Lower leg skin (tissue), 4 donors: Measurements from ENCODE around the gene GPRC5D. TPM values are rescaled to one million over a fixed set of nuclear protein-coding genes. Genes with fewer than 3 reads are reported as not detected.

ENCODE experiments used
- DNase-seq, 2 donors: peaks; one replicate each; pipeline ENCODE4 v3.0.0-alpha.2; 2019; ENCODE audit warnings: low spot score in 2 of 2
- H3K4me3 ChIP-seq: fragments of 200-600 bp; sonication (generic); 2 replicates; pipeline ENCODE4 v1.5.1; 2017; ENCODE audit warnings: mild to moderate bottlenecking, low read depth; ENCODE audit not compliant: poor library complexity, severe bottlenecking
- POLR2A ChIP-seq, 2 donors: fragments of 450-650 bp; IDR thresholded peaks; one replicate each; pipeline ENCODE4 v1.6.1; 2016 to 2017; ENCODE audit warnings: antibody characterized with exemption in 2 of 2, mild to moderate bottlenecking in 1 of 2, moderate library complexity in 1 of 2
- WGBS, 2 donors: methylation state at CpG; one replicate each; pipeline ENCODE4 v1.1.5; 2018; 5-methylcytosine and 5-hydroxymethylcytosine counted together
- intact Hi-C: fragments of 100-400 bp; cut with DNase I; formaldehyde crosslinking; loops from one replicate; pipeline ENCODE4 v1.15.0; 2023; ENCODE audit warnings: low total_unique reads
- total RNA-seq, 4 donors: library from RNA; depleted of rRNA; stranded (reverse); fragments of >200 nt; gene quantifications; one replicate each; pipeline ENCODE4 v1.1.0, GENCODE V29; 2016
- TF ChIP-seq, protein P1 (sequence below), 3 donors: fragments of 450-650 bp; IDR thresholded peaks; one replicate each; pipeline ENCODE4 v1.5.1; 2016; ENCODE audit warnings: antibody characterized with exemption in 3 of 3, mild to moderate bottlenecking in 3 of 3, moderate library complexity in 2 of 3

Gene GPRC5D
- total RNA-seq, 4 donors from 2014 or later: 27.9 to 51.1 TPM; not detected in 2

DNA sequence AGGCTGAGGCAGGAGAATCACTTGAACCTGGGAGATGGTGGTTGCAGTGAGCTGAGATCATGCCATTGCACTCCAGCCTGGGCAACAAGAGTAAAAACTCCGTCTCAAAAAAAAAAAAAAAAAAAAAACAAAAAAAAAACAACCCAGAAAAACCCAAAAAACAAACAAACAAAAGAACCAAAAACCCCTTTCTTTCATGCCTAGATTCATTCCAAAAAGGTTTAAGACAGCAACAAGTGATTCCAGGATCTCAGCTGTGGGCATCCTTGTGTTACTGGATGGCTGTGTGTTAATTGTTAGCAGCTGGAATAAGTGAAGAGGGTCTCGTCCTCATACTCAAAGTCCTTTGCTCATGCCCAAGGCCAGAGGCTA, 51.2 kb downstream of the GPRC5D start:
- 34 to 52% methylated on average over 2 of the region's 2 CpGs for WGBS, 2 donors
- H3K4me3 ChIP-seq: no peak overlapping the region
- no peak for DNase-seq
- TF ChIP-seq, protein P1, sequence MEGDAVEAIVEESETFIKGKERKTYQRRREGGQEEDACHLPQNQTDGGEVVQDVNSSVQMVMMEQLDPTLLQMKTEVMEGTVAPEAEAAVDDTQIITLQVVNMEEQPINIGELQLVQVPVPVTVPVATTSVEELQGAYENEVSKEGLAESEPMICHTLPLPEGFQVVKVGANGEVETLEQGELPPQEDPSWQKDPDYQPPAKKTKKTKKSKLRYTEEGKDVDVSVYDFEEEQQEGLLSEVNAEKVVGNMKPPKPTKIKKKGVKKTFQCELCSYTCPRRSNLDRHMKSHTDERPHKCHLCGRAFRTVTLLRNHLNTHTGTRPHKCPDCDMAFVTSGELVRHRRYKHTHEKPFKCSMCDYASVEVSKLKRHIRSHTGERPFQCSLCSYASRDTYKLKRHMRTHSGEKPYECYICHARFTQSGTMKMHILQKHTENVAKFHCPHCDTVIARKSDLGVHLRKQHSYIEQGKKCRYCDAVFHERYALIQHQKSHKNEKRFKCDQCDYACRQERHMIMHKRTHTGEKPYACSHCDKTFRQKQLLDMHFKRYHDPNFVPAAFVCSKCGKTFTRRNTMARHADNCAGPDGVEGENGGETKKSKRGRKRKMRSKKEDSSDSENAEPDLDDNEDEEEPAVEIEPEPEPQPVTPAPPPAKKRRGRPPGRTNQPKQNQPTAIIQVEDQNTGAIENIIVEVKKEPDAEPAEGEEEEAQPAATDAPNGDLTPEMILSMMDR (IDR thresholded peaks at IDR 0.05): no peak
- no peak for TF ChIP-seq POLR2A (IDR thresholded peaks at IDR 0.05)
- intact Hi-C loops: no loop called here

DNA sequence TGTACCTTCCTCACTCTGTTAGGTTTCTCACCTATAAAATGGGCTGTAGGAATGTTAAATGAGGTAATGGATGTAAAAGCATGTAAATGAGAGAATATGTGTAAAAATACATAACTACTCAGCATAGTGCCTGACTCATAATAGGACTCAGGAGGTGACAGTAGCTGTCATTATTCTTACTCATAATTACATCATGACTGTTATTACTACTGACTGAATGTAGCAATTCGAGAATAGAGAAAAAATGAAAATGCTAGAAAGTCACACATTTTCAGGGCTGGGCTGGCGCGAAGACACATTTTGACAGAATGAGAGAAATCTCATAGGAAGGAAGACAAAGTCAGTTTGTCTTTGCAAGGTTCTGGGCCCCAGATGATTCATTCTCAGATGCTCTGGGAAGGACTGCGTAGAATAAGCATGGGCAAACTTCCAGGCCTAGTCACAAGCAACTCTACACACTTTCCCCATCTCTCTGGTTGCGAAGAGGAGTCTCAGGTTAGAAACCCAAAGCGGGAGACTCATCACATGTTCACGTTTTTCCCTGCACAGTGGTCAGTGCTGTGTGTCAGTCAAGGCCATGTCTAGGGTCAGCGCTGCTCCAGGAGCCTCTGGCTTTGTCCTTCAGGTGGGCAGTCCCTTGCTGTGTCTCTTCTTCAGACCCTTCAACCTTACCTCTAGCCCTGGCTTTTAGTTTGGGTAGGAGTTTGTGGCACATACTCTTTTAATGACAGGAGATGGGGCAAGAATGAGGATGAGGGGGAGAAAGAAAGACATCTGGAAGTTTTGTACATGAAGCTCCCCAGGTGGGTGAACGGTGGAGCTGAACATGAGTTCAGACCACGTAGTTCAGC, 52.2 kb downstream of the GPRC5D start:
- intact Hi-C loops: no loop called here
- TF ChIP-seq, protein P1 (IDR thresholded peaks at IDR 0.05): no peak
- TF ChIP-seq POLR2A (IDR thresholded peaks at IDR 0.05): no peak
- H3K4me3 ChIP-seq: no peak overlapping the region
- WGBS, 2 donors: 66 to 71% methylated on average over 10 of the region's 10 CpGs
- DNase-seq: peak in 1 of 2 donors; percentile 60

DNA sequence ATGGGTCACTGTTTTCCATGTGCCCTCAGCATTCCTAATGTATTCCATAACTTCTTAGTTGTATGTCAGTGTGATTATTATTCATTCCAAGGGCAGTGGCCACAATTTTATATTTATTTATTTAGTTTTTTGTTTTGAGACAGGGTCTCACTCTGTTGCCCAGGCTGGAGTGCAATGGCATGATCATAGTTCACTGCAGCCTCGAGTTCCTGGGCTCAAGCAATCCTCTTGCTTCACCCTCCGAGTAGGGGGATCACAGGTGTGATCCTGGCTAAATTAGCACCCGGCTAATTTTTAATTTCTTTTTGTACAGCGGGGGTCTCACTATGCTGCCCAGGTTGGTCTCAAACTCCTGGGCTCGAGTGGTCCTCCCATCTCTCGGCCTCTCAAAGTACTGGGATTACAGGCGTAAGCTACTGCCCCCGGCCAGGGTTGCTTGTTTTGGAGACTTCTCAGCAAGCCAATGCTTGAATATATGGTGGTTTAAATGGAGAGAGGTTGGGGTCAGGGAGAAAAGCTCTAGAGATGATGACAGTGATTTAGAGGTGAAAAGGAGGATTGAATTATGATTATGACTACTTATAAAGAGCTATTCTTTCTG, 53.0 kb downstream of the GPRC5D start:
- 96 to 97% methylated on average over 8 of the region's 8 CpGs for whole genome bisulfite sequencing, 2 donors
- no peak for DNase-seq
- intact Hi-C loops: no loop called here
- TF ChIP-seq POLR2A (IDR thresholded peaks at IDR 0.05): no peak
- TF ChIP-seq, protein P1 (IDR thresholded peaks at IDR 0.05): no peak
- H3K4me3 ChIP-seq: no peak overlapping the region

DNA sequence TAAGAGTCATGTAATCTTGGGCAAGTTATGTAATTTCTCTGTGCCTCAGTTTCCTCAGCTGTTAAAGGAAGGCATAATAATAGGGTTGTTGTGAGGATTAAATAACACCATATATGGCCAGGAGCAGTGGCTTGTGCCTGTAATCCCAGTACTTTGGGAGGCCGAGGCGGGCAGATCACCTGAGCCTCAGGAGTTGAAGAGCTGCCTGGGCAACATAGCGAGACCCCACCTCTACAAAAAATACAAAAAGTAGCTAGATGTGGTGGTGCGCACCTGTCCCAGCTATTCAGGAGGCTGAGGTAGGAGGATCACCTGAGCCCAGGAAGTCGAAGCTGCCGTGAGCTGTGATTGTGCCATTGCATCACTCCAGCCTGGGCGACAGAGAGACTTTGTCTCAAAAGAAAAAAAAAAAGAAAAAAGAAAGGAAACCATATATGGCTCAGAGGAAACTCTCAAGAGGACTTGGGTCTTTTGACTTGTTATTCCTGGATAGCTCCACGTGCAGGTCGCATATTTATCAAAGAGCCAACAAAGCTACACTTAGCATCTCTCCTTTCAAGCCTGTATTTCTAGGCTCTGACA, 53.7 kb downstream of the GPRC5D start:
- 93 to 94% methylated on average over 9 of the region's 9 CpGs for WGBS, 2 donors
- no peak for DNase-seq
- intact Hi-C loops: no loop called here

DNA sequence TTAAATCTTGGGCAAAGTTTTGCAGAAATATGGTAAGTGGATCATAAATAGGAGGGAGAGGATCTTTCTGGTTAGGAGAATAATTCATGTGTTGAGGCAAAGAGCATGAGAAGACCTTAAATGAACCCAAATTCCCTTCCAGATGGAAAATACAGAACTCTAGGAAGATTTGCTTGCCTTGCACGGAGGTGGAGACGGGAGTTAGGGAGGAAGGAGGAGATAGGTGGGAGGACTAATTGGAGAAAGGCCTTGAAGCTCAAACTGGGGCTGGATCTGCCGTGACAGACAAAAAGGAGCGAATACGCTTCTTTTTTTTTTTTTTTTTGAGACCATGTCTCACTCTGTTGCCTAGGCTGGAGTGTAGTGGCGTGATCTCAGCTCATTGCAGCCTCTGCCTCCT, 54.7 kb downstream of the GPRC5D start:
- DNase-seq: no peak
- 85 to 92% methylated on average over 6 of the region's 6 CpGs for WGBS, 2 donors
- TF ChIP-seq POLR2A (IDR thresholded peaks at IDR 0.05): no peak
- TF ChIP-seq, protein P1 (IDR thresholded peaks at IDR 0.05): no peak
- no peak overlapping the region for H3K4me3 ChIP-seq
- intact Hi-C loops: no loop called here

More for the DNA sequence above, 53.7 kb downstream of the GPRC5D start:
- no peak overlapping the region for H3K4me3 ChIP-seq
- no peak for TF ChIP-seq POLR2A (IDR thresholded peaks at IDR 0.05)
- TF ChIP-seq, protein P1 (IDR thresholded peaks at IDR 0.05): no peak
